Amniotic epithelial cell (primary cell): ENCODE data around the gene PYHIN1.

Source experiments
- DNase-seq: peaks from one replicate; pipeline ENCODE4 v3.0.0-alpha.2; 2010; ENCODE audit warnings: low read depth

PYHIN1 gene

GRCh38 chr1:158931055-158931737 lies at the start of gene PYHIN1:
Gene PYHIN1, plus strand, starts transcription at chr1:158931552. Its CDS starts 5,359 bp downstream, at chr1:158936911.
- no peak for DNase-seq

- DNase-seq = no peak
These were observed 37.7 kb upstream of the PYHIN1 start for GRCh38 chr1:158893654-158894053.

GRCh38 chr1:158898722-158899121 lies 32.6 kb upstream of the PYHIN1 start:
- DNase-seq = no peak

- DNase-seq = no peak
These were observed 29.7 kb upstream of the PYHIN1 start for GRCh38 chr1:158901623-158902022.

GRCh38 chr1:158916085-158916484 lies 15.3 kb upstream of the PYHIN1 start:
- no peak for DNase-seq

GRCh38 chr1:158924677-158925076 lies 6.7 kb upstream of the PYHIN1 start:
- DNase-seq = no peak

- no peak for DNase-seq
These were observed 848 bp upstream of the PYHIN1 start for GRCh38 chr1:158930504-158930903.

GRCh38 chr1:158932171-158932570 lies 819 bp downstream of the PYHIN1 start:
- no peak for DNase-seq

GRCh38 chr1:158933621-158934020 lies 2.3 kb downstream of the PYHIN1 start:
- DNase-seq = no peak

- DNase-seq = no peak
These were observed 7.8 kb downstream of the PYHIN1 start for GRCh38 chr1:158939180-158939579.

- DNase-seq = no peak
These were observed 10.0 kb downstream of the PYHIN1 start for GRCh38 chr1:158941317-158941716.

GRCh38 chr1:158942490-158942889 lies 11.1 kb downstream of the PYHIN1 start:
- DNase-seq = no peak

- DNase-seq = peak; percentile 3
These were observed 11.7 kb downstream of the PYHIN1 start for GRCh38 chr1:158943059-158943458.

GRCh38 chr1:158945061-158945460 lies 13.7 kb downstream of the PYHIN1 start:
- no peak for DNase-seq

GRCh38 chr1:158946785-158947184 lies 15.4 kb downstream of the PYHIN1 start:
- no peak for DNase-seq

GRCh38 chr1:158951956-158952355 lies 20.6 kb downstream of the PYHIN1 start:
- DNase-seq = no peak

- DNase-seq = no peak
These were observed 21.1 kb downstream of the PYHIN1 start for GRCh38 chr1:158952416-158952815.

GRCh38 chr1:158961178-158961577 lies 29.8 kb downstream of the PYHIN1 start:
- DNase-seq = no peak

- DNase-seq = no peak
These were observed 31.6 kb downstream of the PYHIN1 start for GRCh38 chr1:158962983-158963382.

GRCh38 chr1:158969166-158969565 lies 37.8 kb downstream of the PYHIN1 start:
- DNase-seq = no peak

- DNase-seq = no peak
These were observed 38.5 kb downstream of the PYHIN1 start for GRCh38 chr1:158969855-158970254.

- peak; percentile 32 for DNase-seq
These were observed 41.5 kb downstream of the PYHIN1 start for GRCh38 chr1:158972841-158973240.

- DNase-seq = no peak
These were observed 44.9 kb downstream of the PYHIN1 start for GRCh38 chr1:158976219-158976618.

GRCh38 chr1:158978730-158979129 lies 47.4 kb downstream of the PYHIN1 start:
- DNase-seq = no peak
